ENCODE results near the gene EBI3.

GRCh38 chr19:4234142-4234861, 5.0 kb downstream of the EBI3 start:
- TF ChIP-seq SIN3A (IDR thresholded peaks at IDR 0.05; ENCODE audit: borderline replicate concordance, insufficient read depth, low read length) (no peak), POLR2AphosphoS5 (IDR thresholded peaks at IDR 0.05; ENCODE audit: low read depth, low read length) (no peak), TAF1 (IDR thresholded peaks at IDR 0.05; ENCODE audit: borderline replicate concordance, insufficient read depth, low read length) (no peak)
- TF ChIP-seq, protein P1, sequence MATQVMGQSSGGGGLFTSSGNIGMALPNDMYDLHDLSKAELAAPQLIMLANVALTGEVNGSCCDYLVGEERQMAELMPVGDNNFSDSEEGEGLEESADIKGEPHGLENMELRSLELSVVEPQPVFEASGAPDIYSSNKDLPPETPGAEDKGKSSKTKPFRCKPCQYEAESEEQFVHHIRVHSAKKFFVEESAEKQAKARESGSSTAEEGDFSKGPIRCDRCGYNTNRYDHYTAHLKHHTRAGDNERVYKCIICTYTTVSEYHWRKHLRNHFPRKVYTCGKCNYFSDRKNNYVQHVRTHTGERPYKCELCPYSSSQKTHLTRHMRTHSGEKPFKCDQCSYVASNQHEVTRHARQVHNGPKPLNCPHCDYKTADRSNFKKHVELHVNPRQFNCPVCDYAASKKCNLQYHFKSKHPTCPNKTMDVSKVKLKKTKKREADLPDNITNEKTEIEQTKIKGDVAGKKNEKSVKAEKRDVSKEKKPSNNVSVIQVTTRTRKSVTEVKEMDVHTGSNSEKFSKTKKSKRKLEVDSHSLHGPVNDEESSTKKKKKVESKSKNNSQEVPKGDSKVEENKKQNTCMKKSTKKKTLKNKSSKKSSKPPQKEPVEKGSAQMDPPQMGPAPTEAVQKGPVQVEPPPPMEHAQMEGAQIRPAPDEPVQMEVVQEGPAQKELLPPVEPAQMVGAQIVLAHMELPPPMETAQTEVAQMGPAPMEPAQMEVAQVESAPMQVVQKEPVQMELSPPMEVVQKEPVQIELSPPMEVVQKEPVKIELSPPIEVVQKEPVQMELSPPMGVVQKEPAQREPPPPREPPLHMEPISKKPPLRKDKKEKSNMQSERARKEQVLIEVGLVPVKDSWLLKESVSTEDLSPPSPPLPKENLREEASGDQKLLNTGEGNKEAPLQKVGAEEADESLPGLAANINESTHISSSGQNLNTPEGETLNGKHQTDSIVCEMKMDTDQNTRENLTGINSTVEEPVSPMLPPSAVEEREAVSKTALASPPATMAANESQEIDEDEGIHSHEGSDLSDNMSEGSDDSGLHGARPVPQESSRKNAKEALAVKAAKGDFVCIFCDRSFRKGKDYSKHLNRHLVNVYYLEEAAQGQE (IDR thresholded peaks at IDR 0.05; ENCODE audit: insufficient read depth in 1 of 2, low read depth in 2 of 2, low read length in 2 of 2): no peak

All from PFSK-1 (cell line).